Mucosa of gallbladder (tissue), 1 donor: ENCODE results near the gene EPRS1. TPM values are rescaled to one million over a fixed set of nuclear protein-coding genes. Genes with fewer than 3 reads are reported as not detected.
"Not testable (repeated sequence)": the region's sequence is repeated elsewhere in the genome, so short reads cannot be mapped to it uniquely, and the experiment has no call there.

Experiments used
- DNase-seq: peaks from one replicate; pipeline ENCODE4 v3.0.0-alpha.2; 2020; ENCODE audit warnings: low spot score
- total RNA-seq: library from RNA; stranded (reverse); gene quantifications from one replicate; pipeline ENCODE4 v1.2.1, GENCODE V29; 2021
- donor health status: DM: no; HTN: no; CAD: no.

The EPRS1 gene
- total RNA-seq, 1 donor from 2014 or later = 67.7 TPM

DNA sequence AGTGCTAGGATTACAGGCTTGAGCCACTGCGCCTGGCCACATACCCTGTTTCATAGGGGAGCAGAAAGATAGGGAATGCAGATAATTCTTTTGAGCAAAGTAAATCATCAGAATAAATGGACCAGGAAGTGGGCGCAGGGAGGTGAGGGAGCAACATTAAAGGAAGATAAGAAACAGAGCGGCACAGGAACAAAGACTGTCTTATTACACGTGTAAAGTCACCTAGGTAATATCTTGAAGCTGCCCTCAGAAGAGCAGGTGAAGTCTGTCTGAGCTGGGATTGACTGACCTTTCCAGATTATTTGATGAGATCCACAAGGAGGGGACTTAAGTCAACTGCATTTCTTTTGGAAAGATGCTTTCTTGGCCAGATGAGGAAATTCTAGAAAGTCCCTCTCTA is 7.7 kb downstream of the EPRS1 start:
- no peak for DNase-seq

GRCh38 chr1:220037810-220038209 is 8.5 kb downstream of the EPRS1 start:
- not testable (repeated sequence) for DNase-seq

DNA sequence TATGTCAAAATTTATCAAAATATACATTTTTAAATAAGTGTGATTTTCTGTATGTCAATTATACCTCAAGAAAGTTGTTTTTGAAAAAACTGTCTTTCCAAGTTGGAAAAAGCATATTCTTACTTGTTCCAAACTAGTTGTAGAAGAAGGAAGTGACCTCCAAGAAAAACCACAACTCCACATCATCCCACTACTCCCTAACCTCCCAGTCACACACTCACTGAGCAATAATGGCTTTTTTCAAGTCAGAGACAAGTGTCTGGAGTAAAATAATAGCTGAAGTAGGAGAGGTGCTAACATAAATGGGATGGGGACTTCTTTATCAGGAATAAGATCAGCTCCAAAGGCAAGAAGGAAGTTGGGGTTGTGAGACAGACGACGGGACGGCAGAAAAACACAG is 13.4 kb downstream of the EPRS1 start:
- DNase-seq = no peak

DNA sequence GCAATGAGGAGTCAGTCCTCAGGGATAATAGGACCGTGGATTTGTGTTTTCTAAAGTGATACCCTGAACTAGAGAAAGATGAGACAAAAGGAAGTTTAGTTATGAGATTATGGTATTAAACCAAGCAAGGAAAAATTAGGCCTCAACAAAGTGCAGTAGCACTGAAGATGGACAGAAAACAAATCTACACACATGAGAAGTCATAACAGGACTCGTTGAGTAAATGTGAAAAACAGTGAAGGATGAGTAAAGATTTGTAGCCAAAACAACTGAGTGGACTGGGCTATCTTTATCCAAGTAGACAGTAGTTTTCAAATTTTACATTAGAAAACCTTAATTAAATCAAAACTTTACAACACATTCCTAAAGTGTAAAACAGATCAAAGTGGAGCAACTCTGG is 15.0 kb downstream of the EPRS1 start:
- DNase-seq = no peak

GRCh38 chr1:220028346-220028895 is 17.9 kb downstream of the EPRS1 start:
- DNase-seq = no peak

- DNase-seq = no peak
These were observed 27.2 kb downstream of the EPRS1 start for GRCh38 chr1:220019071-220019470.

- DNase-seq = no peak
These were observed 32.8 kb downstream of the EPRS1 start for GRCh38 chr1:220013497-220013896.

GRCh38 chr1:220012259-220012658 is 34.0 kb downstream of the EPRS1 start:
- DNase-seq = no peak

- no peak for DNase-seq
These were observed 34.7 kb downstream of the EPRS1 start for GRCh38 chr1:220011620-220012019.

DNA sequence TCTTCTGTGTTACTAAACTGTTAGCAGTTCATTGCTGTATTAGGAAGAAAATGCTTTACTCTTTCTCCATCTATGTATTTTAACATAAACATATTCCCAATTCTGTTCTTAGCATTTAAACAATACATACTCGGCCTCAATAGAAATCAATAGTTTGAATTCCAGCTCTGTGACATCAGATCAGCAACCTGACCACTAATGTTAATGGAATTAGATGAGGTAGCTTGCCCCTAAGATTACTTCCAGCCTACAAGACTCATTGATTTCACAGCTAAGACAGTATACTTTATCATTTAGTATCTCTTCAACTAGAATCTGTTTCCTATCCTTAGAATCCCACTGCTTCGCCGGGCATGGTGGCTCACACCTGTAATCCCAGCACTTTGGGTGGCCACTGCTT is 38.9 kb downstream of the EPRS1 start:
- DNase-seq = no peak

DNA sequence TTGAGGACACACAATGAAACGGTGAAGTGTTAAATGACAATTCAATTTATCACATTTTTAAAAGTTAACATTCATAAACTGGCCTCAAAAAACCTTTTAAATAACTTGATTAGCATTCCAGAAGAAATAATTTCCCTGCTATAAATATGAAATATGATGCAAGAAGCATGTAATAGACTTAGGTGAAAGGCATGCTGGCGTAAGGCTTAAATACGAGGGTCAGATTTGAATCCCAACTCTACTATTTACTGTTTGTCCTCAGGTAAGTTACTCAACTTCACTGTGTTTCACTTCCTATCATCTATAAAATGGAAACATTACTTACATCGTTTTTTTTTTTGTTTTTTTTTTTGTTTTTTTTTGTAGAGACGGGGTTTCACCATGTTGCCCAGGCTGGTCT is 40.8 kb downstream of the EPRS1 start:
- DNase-seq = no peak

GRCh38 chr1:220003610-220004299 is 42.5 kb downstream of the EPRS1 start:
- no peak for DNase-seq

- DNase-seq = no peak
These were observed 43.3 kb downstream of the EPRS1 start for GRCh38 chr1:220003015-220003414.

DNA sequence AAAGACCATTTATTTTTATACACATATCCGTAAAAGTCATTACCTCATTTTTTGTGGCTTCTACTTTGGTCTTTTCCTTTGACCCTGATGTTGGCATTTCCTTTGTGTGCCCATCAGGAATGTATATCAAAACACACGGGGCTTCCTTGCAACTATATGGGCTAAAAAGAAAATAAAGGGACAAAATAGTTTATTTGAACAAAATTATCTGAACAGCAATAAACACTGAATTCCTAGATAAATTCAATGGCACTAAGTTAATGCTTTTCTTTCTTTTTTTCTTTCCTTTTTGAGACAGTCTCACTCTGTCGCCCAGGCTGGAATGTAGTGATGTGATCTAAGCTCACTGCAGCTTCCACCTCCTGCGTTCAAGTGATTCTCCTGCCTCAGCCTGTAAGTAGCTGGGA is 45.2 kb downstream of the EPRS1 start:
- DNase-seq = no peak

DNA sequence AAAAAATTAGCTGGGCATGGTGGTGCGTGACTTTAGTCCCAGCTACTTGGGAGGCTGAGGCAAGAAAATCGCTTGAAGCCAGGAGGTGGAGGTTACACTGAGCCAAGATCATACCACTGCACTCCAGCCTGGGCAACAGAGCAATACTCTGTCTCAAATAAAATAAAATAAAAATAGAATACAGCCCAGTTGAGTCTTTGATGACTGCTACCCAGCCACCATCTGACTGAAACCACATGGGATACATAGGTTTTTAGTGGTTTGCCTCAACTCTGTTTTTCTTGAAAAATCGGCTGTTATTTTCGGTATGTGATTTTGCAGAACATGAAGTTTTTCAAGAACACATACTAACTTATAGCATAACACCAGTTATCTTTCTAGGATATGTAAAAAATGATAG is 46.5 kb downstream of the EPRS1 start:
- no peak for DNase-seq

Other genes with a start within 250 kb of the EPRS1 start
- gene SLC30A10, start 117.9 kb downstream of the EPRS1 start, total RNA-seq = 5.5 TPM
- gene BPNT1, start 43.3 kb upstream of the EPRS1 start, total RNA-seq = 48.7 TPM
- 55.7 TPM for gene IARS2, start 47.6 kb upstream of the EPRS1 start, total RNA-seq
- gene RAB3GAP2, start 225.9 kb upstream of the EPRS1 start, total RNA-seq = 36.3 TPM